ENCODE data around the gene CLDN6. TPM values are rescaled to one million over a fixed set of nuclear protein-coding genes. Genes with fewer than 3 reads are reported as not detected.
A peak's percentile ranks its signal among the peaks of the same experiment; 100 is the strongest.

CLDN6 gene
- total RNA-seq, 6 experiments from 2014 or later, result 2.9 TPM; not detected in 5

GRCh38 chr16:3046641-3047386, 28.8 kb upstream of the CLDN6 start:
- H3K27me3 ChIP-seq, result peaks cover 0 to 25% of the 10 kb centered on the region in 2 donors
- H3K9me3 ChIP-seq, result no peaks in the 10 kb centered on the region
- intact Hi-C loops (cut with DNase I), result no loop called here
- H3K36me3 ChIP-seq, result no peaks in the 10 kb centered on the region
- WGBS (ENCODE audit: insufficient coverage, low coverage, low lambda C conversion rate, missing lambda C conversion rate), result 4% methylated on average over 19 of the region's 54 CpGs
- TF ChIP-seq POLR2A (IDR thresholded peaks at IDR 0.05), result no peak
- TF ChIP-seq CTCF (IDR thresholded peaks at IDR 0.05), result no peak
- DNase-seq, result peak in 1 of 3 donors; percentile 55
- peak overlapping the region in 2 of 3 donors; percentile 26 to 40 for H3K4me3 ChIP-seq
- H3K4me1 ChIP-seq, result peaks cover 0 to 16% (median 0%) of the 10 kb centered on the region in 4 donors
- no peak overlapping the region for H3K27ac ChIP-seq
- ATAC-seq, result no peak

- intact Hi-C loops (cut with DNase I), result no loop called here
- ATAC-seq (peak; percentile 36 to 68 (median 43)), DNase-seq (no peak)
- H3K4me3 ChIP-seq, result peak within 1 kb of the TSS; percentile 21 to 40 (median 26)
- H3K27ac ChIP-seq, result no peak within 1 kb of the TSS
- no peaks in the 10 kb centered on the region for H3K36me3 ChIP-seq
- TF ChIP-seq CTCF (IDR thresholded peaks at IDR 0.05) (no peak), POLR2A (IDR thresholded peaks at IDR 0.05) (no peak)
- peaks cover 0 to 25% of the 10 kb centered on the region in 2 donors for H3K27me3 ChIP-seq
- under 1% methylated on average over 28 of the region's 86 CpGs for WGBS (ENCODE audit: insufficient coverage, low coverage, low lambda C conversion rate, missing lambda C conversion rate)
- peaks cover 0 to 16% (median 0%) of the 10 kb centered on the region in 4 donors for H3K4me1 ChIP-seq
- no peaks in the 10 kb centered on the region for H3K9me3 ChIP-seq
Observed at GRCh38 chr16:3045758-3046640, 28.0 kb upstream of the CLDN6 start, which contains the start of gene MMP25. MMP25 (plus strand) TSS chr16:3046561; CDS start chr16:3046918, 357 bp downstream.

- Histone ChIP-seq H3K4me3 (no peak overlapping the region), H3K4me1 (peaks cover 0 to 16% (median 0%) of the 10 kb centered on the region in 4 donors), H3K9me3 (no peaks in the 10 kb centered on the region), H3K36me3 (no peaks in the 10 kb centered on the region), H3K27me3 (peaks cover 0 to 25% of the 10 kb centered on the region in 2 donors), H3K27ac (no peak overlapping the region)
- TF ChIP-seq CTCF (IDR thresholded peaks at IDR 0.05) (no peak), POLR2A (IDR thresholded peaks at IDR 0.05) (no peak)
- DNase-seq (no peak), ATAC-seq (no peak)
- intact Hi-C loops (cut with DNase I), result no loop called here
- WGBS (ENCODE audit: insufficient coverage, low coverage, low lambda C conversion rate, missing lambda C conversion rate), result 78% methylated on average over 6 of the region's 6 CpGs
Observed at GRCh38 chr16:3044708-3045107, 26.7 kb upstream of the CLDN6 start.

GRCh38 chr16:3042376-3042775, 24.4 kb upstream of the CLDN6 start:
- H3K27me3 ChIP-seq, result peaks cover 0 to 29% of the 10 kb centered on the region in 2 donors
- peaks cover 0 to 16% (median 0%) of the 10 kb centered on the region in 4 donors for H3K4me1 ChIP-seq
- H3K27ac ChIP-seq, result no peak overlapping the region
- intact Hi-C loops (cut with DNase I), result no loop called here
- no peaks in the 10 kb centered on the region for H3K9me3 ChIP-seq
- 79% methylated on average over 3 of the region's 3 CpGs for WGBS (ENCODE audit: insufficient coverage, low coverage, low lambda C conversion rate, missing lambda C conversion rate)
- TF ChIP-seq POLR2A (IDR thresholded peaks at IDR 0.05), result no peak
- TF ChIP-seq CTCF (IDR thresholded peaks at IDR 0.05), result no peak
- DNase-seq (no peak), ATAC-seq (no peak)
- no peak overlapping the region for H3K4me3 ChIP-seq
- no peaks in the 10 kb centered on the region for H3K36me3 ChIP-seq

Measured in right lobe of liver (tissue), 6 donors.